ENCODE measurements around the gene DIDO1. TPM values are rescaled to one million over a fixed set of nuclear protein-coding genes. Genes with fewer than 3 reads are reported as not detected.

Gene DIDO1
- total and polyA plus RNA-seq, 2 donors (not counting 1 experiment from before 2014, with no cell fraction given) = 57.6 to 124 TPM

- intact Hi-C loops (cut with micrococcal nuclease) = no loop called here
Observed at GRCh38 chr20:62964700-62965099, 38.4 kb upstream of the DIDO1 start.

More at GRCh38 chr20:62964700-62965099, 38.4 kb upstream of the DIDO1 start:
- H3K27me3 ChIP-seq (replicated peaks in 1 of 4; ENCODE audit: control extremely low read depth in 1 of 4, control insufficient read depth in 3 of 4, insufficient read depth in 4 of 4, low read length in 3 of 4) = no peaks in the 10 kb centered on the region
- Mint-ChIP-seq H3K27ac (no peak overlapping the region), H3K4me1 (peaks cover 4% of the 10 kb centered on the region), H3K9me3 (ENCODE audit: insufficient read depth) (no peaks in the 10 kb centered on the region), H3K4me3 (no peak overlapping the region), H3K27me3 (no peaks in the 10 kb centered on the region)
- peaks cover 0 to 41% of the 10 kb centered on the region in 2 experiments for H3K36me3 ChIP-seq (replicated peaks in 1 of 2; ENCODE audit: control extremely low read depth in 1 of 2, control insufficient read depth in 1 of 2, extremely low read depth in 1 of 2, insufficient read depth in 2 of 2, low read length in 1 of 2)
- 66% methylated on average over 20 of the region's 20 CpGs for WGBS (ENCODE audit: insufficient coverage)
- peaks cover 27% of the 10 kb centered on the region for H4K20me1 ChIP-seq (ENCODE audit: control insufficient read depth, insufficient read depth, low read length, poor library complexity, severe bottlenecking)
- ChIA-PET CTCF (interaction anchor here (0.6 to 1.4 kb wide), 2 partner anchors 44 to 67 kb away, joined by 3 read pairs; no protein-coding TSS in a partner anchor), POLR2A (interaction anchor here (1.4 kb wide), 1 partner anchor 10 kb away, joined by 4 read pairs; no protein-coding TSS in a partner anchor)
- TF ChIP-seq CTCF (IDR thresholded peaks at IDR 0.05) (no peak), EZH2 (IDR thresholded peaks at IDR 0.05; ENCODE audit: borderline replicate concordance, insufficient read depth, low read depth, low read length, poor library complexity, severe bottlenecking) (no peak)
- H3K4me3 ChIP-seq (ENCODE audit: control extremely low read depth in 1 of 5, extremely low read depth in 1 of 5, insufficient read depth in 1 of 5, low read depth in 2 of 5, low read length in 4 of 5) = no peak overlapping the region
- no peak for ATAC-seq (ENCODE audit: low read depth)
- peaks cover 2% of the 10 kb centered on the region in 2 donors for H3K4me1 ChIP-seq (ENCODE audit: control insufficient read depth in 2 of 2, insufficient read depth in 2 of 2, low read length in 2 of 2)
- no peak overlapping the region for H2AFZ ChIP-seq (ENCODE audit: insufficient read depth, low read depth, low read length, poor library complexity, severe bottlenecking)
- no peak for DNase-seq
- H3K4me2 ChIP-seq (replicated peaks; ENCODE audit: low read depth, low read length, poor library complexity, severe bottlenecking) = no peak overlapping the region
- H3K9ac ChIP-seq (ENCODE audit: low read length) = no peak overlapping the region
- H3K79me2 ChIP-seq (ENCODE audit: control insufficient read depth, insufficient read depth, low read length) = peaks cover 16% of the 10 kb centered on the region
- no peak overlapping the region for H3K27ac ChIP-seq (ENCODE audit: low read length in 2 of 2)
- no peaks in the 10 kb centered on the region for H3K9me3 ChIP-seq (ENCODE audit: control extremely low read depth in 1 of 3, control insufficient read depth in 2 of 3, insufficient read depth in 1 of 3, low read length in 2 of 3)

All from B cell (primary cell).